Fibroblast of villous mesenchyme (primary cell): ENCODE results near the gene PTPRE. TPM values are rescaled to one million over a fixed set of nuclear protein-coding genes. Genes with fewer than 3 reads are reported as not detected.
A peak's percentile ranks its signal among the peaks of the same experiment; 100 is the strongest.

ENCODE experiments used
- DNase-seq: peaks from one replicate; pipeline ENCODE4 v3.0.0-alpha.2; 2010; ENCODE audit warnings: low read depth
- H3K4me3 ChIP-seq: 2 replicates; pipeline ENCODE4 v1.5.1; 2011; ENCODE audit warnings: low read depth, mild to moderate bottlenecking, low read length
- CTCF ChIP-seq: IDR thresholded peaks from 2 replicates; pipeline ENCODE4 v1.5.1; 2012; ENCODE audit warnings: low read depth, mild to moderate bottlenecking, low read length; ENCODE audit not compliant: insufficient read depth
- total RNA-seq: library from RNA; depleted of rRNA; stranded (reverse); fragments of >200 nt; gene quantifications from 2 replicates; pipeline ENCODE4 v1.2.3, GENCODE V29; 2012

PTPRE gene
- total RNA-seq, 1 donor = 11.2 TPM

- TF ChIP-seq CTCF = no peak
- DNase-seq = no peak
- no peak overlapping the region for H3K4me3 ChIP-seq
Measured at GRCh38 chr10:127997271-127997670, 90.4 kb downstream of the PTPRE start.

- H3K4me3 ChIP-seq = no peak overlapping the region
- DNase-seq = no peak
- TF ChIP-seq CTCF = no peak
Measured at GRCh38 chr10:127997937-127998336, 91.0 kb downstream of the PTPRE start.

- TF ChIP-seq CTCF = no peak
- DNase-seq = no peak
- H3K4me3 ChIP-seq = no peak overlapping the region
Measured at GRCh38 chr10:127998501-127999144, 91.7 kb downstream of the PTPRE start.

- H3K4me3 ChIP-seq = no peak overlapping the region
- DNase-seq = no peak
- TF ChIP-seq CTCF = no peak
Measured at GRCh38 chr10:127999297-128000129, 92.6 kb downstream of the PTPRE start.

- no peak overlapping the region for H3K4me3 ChIP-seq
- TF ChIP-seq CTCF = no peak
- DNase-seq = peak; percentile 25
Measured at GRCh38 chr10:128000471-128001362, 93.8 kb downstream of the PTPRE start.

GRCh38 chr10:128001363-128001745 is 94.5 kb downstream of the PTPRE start:
- TF ChIP-seq CTCF = no peak
- DNase-seq = no peak
- no peak overlapping the region for H3K4me3 ChIP-seq
